Breast epithelium (tissue), 4 donors: ENCODE data around the gene TOR3A. TPM values are rescaled to one million over a fixed set of nuclear protein-coding genes. Genes with fewer than 3 reads are reported as not detected.
"Not testable (repeated sequence)": the region's sequence is repeated elsewhere in the genome, so short reads cannot be mapped to it uniquely, and the experiment has no call there.

Experiments
- DNase-seq, 2 donors: peaks; one replicate each; pipeline ENCODE4 v3.0.0-alpha.2; 2019; ENCODE audit warnings: low spot score in 2 of 2
- H3K27ac ChIP-seq, 2 donors: fragments of 200-600 bp; sonication (generic) in 1 of 2; one replicate each; pipeline ENCODE4 v1.5.1; 2016 to 2019; ENCODE audit warnings: mild to moderate bottlenecking in 1 of 2
- H3K27me3 ChIP-seq, 2 donors: fragments of 200-600 bp; sonication (generic) in 1 of 2; one replicate each; pipeline versions ENCODE4 v1.5.1 to v1.6.0; 2017 to 2019; ENCODE audit warnings: control low read depth in 1 of 2, mild to moderate bottlenecking in 1 of 2
- H3K36me3 ChIP-seq: fragments of 200-600 bp; one replicate; pipeline ENCODE4 v1.5.1; 2019
- H3K4me1 ChIP-seq, 2 donors: fragments of 200-600 bp; sonication (generic); one replicate each; pipeline ENCODE4 v1.5.1; 2016 to 2019; ENCODE audit warnings: control low read depth in 1 of 2
- H3K4me3 ChIP-seq, 3 donors: fragments of 200-600 bp; sonication (generic); 1 replicate in 2 of 3; 2 replicates in 1 of 3; pipeline ENCODE4 v1.5.1; 2016 to 2019; ENCODE audit warnings: mild to moderate bottlenecking in 3 of 3, moderate library complexity in 2 of 3
- H3K9me3 ChIP-seq, 2 donors: fragments of 200-600 bp; sonication (generic) in 1 of 2; one replicate each; pipeline ENCODE4 v1.5.1; 2016 to 2019; ENCODE audit warnings: control low read depth in 1 of 2
- POLR2A ChIP-seq: fragments of 450-650 bp; IDR thresholded peaks from one replicate; pipeline ENCODE4 v1.6.1; 2016; ENCODE audit warnings: antibody characterized with exemption, mild to moderate bottlenecking, moderate library complexity
- POLR2AphosphoS5 ChIP-seq, 3 donors: sonication (generic); formaldehyde crosslinking; IDR thresholded peaks; one replicate each; pipeline ENCODE4 v1.6.1; 2017; ENCODE audit warnings: antibody characterized with exemption in 3 of 3
- intact Hi-C: fragments of 100-400 bp; cut with DNase I; formaldehyde crosslinking; loops from one replicate; pipeline ENCODE4 v1.15.1; 2023; ENCODE audit warnings: low total_unique reads
- total RNA-seq, 3 donors: library from RNA; depleted of rRNA; stranded (reverse); fragments of >200 nt; gene quantifications; one replicate each; pipeline ENCODE4 v1.1.0, GENCODE V29; 2016
- TF ChIP-seq, protein P1 (sequence below), 3 donors: fragments of 450-650 bp; IDR thresholded peaks; one replicate each; pipeline ENCODE4 v1.5.1; 2016 to 2017; ENCODE audit warnings: antibody characterized with exemption in 3 of 3, mild to moderate bottlenecking in 3 of 3, moderate library complexity in 3 of 3

TOR3A gene
- 10 to 100 TPM; 32.8 to 50.5 (median 35.6) TPM for total RNA-seq

GRCh38 chr1:179081687-179082332 is at the start of gene TOR3A:
Gene TOR3A, plus strand, starts transcription at chr1:179082070. Its CDS starts 59 bp downstream, at chr1:179082129.
- intact Hi-C loops: no loop called here
- H3K4me1 ChIP-seq: peaks cover 3 to 5% of the 10 kb centered on the region in 2 donors
- no peaks in the 10 kb centered on the region for H3K9me3 ChIP-seq
- H3K4me3 ChIP-seq: peak within 1 kb of the TSS; percentile 82 to 91 (median 91)
- H3K27me3 ChIP-seq: no peaks in the 10 kb centered on the region
- H3K36me3 ChIP-seq: no peaks in the 10 kb centered on the region
- TF ChIP-seq POLR2A: no peak
- TF ChIP-seq, protein P1, sequence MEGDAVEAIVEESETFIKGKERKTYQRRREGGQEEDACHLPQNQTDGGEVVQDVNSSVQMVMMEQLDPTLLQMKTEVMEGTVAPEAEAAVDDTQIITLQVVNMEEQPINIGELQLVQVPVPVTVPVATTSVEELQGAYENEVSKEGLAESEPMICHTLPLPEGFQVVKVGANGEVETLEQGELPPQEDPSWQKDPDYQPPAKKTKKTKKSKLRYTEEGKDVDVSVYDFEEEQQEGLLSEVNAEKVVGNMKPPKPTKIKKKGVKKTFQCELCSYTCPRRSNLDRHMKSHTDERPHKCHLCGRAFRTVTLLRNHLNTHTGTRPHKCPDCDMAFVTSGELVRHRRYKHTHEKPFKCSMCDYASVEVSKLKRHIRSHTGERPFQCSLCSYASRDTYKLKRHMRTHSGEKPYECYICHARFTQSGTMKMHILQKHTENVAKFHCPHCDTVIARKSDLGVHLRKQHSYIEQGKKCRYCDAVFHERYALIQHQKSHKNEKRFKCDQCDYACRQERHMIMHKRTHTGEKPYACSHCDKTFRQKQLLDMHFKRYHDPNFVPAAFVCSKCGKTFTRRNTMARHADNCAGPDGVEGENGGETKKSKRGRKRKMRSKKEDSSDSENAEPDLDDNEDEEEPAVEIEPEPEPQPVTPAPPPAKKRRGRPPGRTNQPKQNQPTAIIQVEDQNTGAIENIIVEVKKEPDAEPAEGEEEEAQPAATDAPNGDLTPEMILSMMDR (IDR thresholded peaks at IDR 0.05): no peak
- TF ChIP-seq POLR2AphosphoS5 (IDR thresholded peaks at IDR 0.05): peak; percentile 53 to 78 (median 58)
- H3K27ac ChIP-seq: peak within 1 kb of the TSS; percentile 85 to 89
- DNase-seq: peak; percentile 88 to 89

DNA sequence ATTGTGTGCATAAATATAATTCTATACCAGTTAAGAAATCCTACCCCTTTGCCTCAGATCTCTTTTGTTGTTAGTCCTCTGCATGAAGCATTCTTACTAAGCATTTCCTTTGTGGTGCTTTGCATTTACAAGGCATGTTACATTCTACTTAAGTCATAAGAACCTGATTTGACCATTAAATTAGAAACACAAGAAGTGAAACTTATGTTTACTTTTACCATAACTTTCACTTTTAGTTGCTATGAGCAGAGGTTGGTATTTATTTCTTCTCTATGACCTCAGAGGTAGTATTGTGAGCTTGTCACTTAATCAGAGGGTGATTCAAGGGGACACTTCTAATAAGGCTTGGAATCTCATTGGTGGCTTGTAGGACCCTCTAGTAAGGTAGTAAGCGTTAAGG is 47.1 kb upstream of the TOR3A start:
- Histone ChIP-seq H3K27ac (no peak overlapping the region), H3K27me3 (no peaks in the 10 kb centered on the region), H3K4me3 (no peak overlapping the region), H3K4me1 (no peaks in the 10 kb centered on the region), H3K9me3 (no peaks in the 10 kb centered on the region), H3K36me3 (no peaks in the 10 kb centered on the region)
- intact Hi-C loops: loop anchor here (10.0 kb wide), 1 partner anchor 1580 kb away; no protein-coding TSS in a partner anchor
- no peak for DNase-seq
- TF ChIP-seq POLR2AphosphoS5 (IDR thresholded peaks at IDR 0.05) (no peak), POLR2A (no peak)
- TF ChIP-seq, protein P1 (IDR thresholded peaks at IDR 0.05): no peak

GRCh38 chr1:179036844-179037465 is 44.9 kb upstream of the TOR3A start:
- H3K4me3 ChIP-seq: no peak overlapping the region
- TF ChIP-seq, protein P1 (IDR thresholded peaks at IDR 0.05): no peak
- TF ChIP-seq POLR2AphosphoS5 (IDR thresholded peaks at IDR 0.05): no peak
- no peak for TF ChIP-seq POLR2A
- no peaks in the 10 kb centered on the region for H3K4me1 ChIP-seq
- no peaks in the 10 kb centered on the region for H3K36me3 ChIP-seq
- intact Hi-C loops: loop anchor here (10.0 kb wide), 1 partner anchor 1582 kb away; no protein-coding TSS in a partner anchor
- no peaks in the 10 kb centered on the region for H3K27me3 ChIP-seq
- no peak overlapping the region for H3K27ac ChIP-seq
- DNase-seq: no peak
- H3K9me3 ChIP-seq: no peaks in the 10 kb centered on the region

DNA sequence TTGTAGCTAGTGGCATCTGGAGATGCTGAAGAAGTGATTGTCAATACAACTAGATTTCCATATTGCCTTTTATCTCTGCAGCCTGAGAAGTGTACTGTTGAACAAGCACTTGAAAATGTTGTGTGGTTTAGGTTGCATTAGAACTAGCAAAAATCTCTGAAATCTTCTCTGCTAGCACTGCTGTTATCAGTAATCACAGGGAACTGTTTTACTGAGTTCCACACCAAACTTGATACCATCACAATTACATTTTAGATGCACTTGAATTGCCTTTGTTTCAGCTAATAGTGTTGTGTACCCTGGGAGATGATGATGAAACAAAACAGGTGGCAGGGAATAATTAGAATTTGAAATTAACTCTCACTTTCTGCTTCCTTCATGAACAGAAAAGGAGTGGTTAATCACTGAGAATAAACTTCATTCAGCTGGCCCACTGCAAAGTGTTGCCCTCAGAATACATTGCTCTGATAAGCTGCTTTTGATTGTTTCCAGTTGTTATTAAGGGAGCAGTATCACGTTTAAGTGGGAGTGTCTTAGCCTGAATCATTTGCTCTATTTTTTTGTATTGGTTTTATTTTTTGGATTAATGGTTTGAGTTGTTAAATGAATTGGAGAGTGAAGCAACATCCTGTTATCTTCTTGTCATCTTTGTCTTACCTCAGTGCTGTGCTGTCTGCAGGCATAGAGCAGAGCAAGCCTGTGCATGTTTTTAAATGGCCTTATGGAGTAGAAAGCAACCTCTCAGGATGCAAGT is 43.2 kb upstream of the TOR3A start:
- DNase-seq: no peak
- TF ChIP-seq POLR2A: no peak
- TF ChIP-seq POLR2AphosphoS5 (IDR thresholded peaks at IDR 0.05): no peak
- TF ChIP-seq, protein P1 (IDR thresholded peaks at IDR 0.05): no peak
- no peaks in the 10 kb centered on the region for H3K27me3 ChIP-seq
- no peak overlapping the region for H3K27ac ChIP-seq
- H3K9me3 ChIP-seq: no peaks in the 10 kb centered on the region
- H3K36me3 ChIP-seq: no peaks in the 10 kb centered on the region
- H3K4me1 ChIP-seq: no peaks in the 10 kb centered on the region
- H3K4me3 ChIP-seq: no peak overlapping the region
- intact Hi-C loops: loop anchor here (10.0 kb wide), 1 partner anchor 1584 kb away; no protein-coding TSS in a partner anchor

DNA sequence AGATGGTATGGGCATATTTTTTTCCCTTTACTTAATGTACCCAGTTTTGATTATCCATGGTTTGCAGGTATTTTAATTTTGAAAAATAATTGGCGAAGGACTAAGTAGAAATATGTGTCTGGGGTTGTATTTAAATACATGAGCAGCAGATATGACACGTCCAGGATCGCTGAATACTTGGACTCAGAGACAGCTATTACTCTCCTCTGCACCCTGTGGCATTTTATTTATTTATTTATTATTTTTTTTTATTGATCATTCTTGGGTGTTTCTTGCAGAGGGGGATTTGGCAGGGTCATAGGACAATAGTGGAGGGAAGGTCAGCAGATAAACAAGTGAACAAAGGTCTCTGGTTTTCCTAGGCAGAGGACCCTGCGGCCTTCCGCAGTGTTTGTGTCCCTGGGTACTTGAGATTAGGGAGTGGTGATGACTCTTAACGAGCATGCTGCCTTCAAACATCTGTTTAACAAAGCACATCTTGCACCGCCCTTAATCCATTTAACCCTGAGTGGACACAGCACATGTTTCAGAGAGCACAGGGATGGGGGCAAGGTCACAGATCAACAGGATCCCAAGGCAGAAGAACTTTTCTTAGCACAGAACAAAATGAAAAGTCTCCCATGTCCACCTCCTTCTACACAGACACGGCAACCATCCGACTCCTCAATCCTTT is 42.2 kb upstream of the TOR3A start:
- H3K4me1 ChIP-seq, DNase-seq, H3K9me3 ChIP-seq, H3K4me3 ChIP-seq, H3K36me3 ChIP-seq, H3K27me3 ChIP-seq, H3K27ac ChIP-seq: not testable (repeated sequence)
- intact Hi-C loops: loop anchor here (10.0 kb wide), 1 partner anchor 1585 kb away; no protein-coding TSS in a partner anchor

- not testable (repeated sequence) for H3K36me3 ChIP-seq
Measured at GRCh38 chr1:179040175-179040551, 41.7 kb upstream of the TOR3A start.

More at GRCh38 chr1:179040175-179040551, 41.7 kb upstream of the TOR3A start:
- H3K4me1 ChIP-seq, intact Hi-C loops, H3K27me3 ChIP-seq, H3K4me3 ChIP-seq, DNase-seq, H3K27ac ChIP-seq, H3K9me3 ChIP-seq: not testable (repeated sequence)
